ENCODE results near the gene GAS2L2.

GAS2L2 gene

GRCh38 chr17:35738519-35739133 is 14.4 kb downstream of the GAS2L2 start:
- no peak for DNase-seq
- H3K27ac ChIP-seq = no peak overlapping the region
- in situ Hi-C loops (cut with HindIII; ENCODE audit: low pct_ligation_motif_present, low sequenced_read_pairs) = no loop called here
- no peaks in the 10 kb centered on the region for H3K36me3 ChIP-seq (replicated peaks)
- no peak for TF ChIP-seq CTCF (IDR thresholded peaks at IDR 0.05; ENCODE audit: low read depth, low read length, missing control alignments)
- no peak overlapping the region for H3K4me3 ChIP-seq (ENCODE audit: low read depth, low read length)
- peaks cover 17% of the 10 kb centered on the region for H3K27me3 ChIP-seq (replicated peaks)

GRCh38 chr17:35736236-35736635 is 16.8 kb downstream of the GAS2L2 start:
- no peak for DNase-seq
- TF ChIP-seq CTCF (IDR thresholded peaks at IDR 0.05; ENCODE audit: low read depth, low read length, missing control alignments) = no peak
- H3K4me3 ChIP-seq (ENCODE audit: low read depth, low read length) = no peak overlapping the region
- H3K27me3 ChIP-seq (replicated peaks) = peaks cover 13% of the 10 kb centered on the region
- no peak overlapping the region for H3K27ac ChIP-seq
- in situ Hi-C loops (cut with HindIII; ENCODE audit: low pct_ligation_motif_present, low sequenced_read_pairs) = no loop called here
- H3K36me3 ChIP-seq (replicated peaks) = no peaks in the 10 kb centered on the region

GRCh38 chr17:35735036-35735805 is 17.8 kb downstream of the GAS2L2 start:
- H3K36me3 ChIP-seq (replicated peaks) = no peaks in the 10 kb centered on the region
- H3K27me3 ChIP-seq (replicated peaks) = peaks cover 4% of the 10 kb centered on the region
- DNase-seq = no peak
- no peak overlapping the region for H3K4me3 ChIP-seq (ENCODE audit: low read depth, low read length)
- no peak for TF ChIP-seq CTCF (IDR thresholded peaks at IDR 0.05; ENCODE audit: low read depth, low read length, missing control alignments)
- in situ Hi-C loops (cut with HindIII; ENCODE audit: low pct_ligation_motif_present, low sequenced_read_pairs) = no loop called here
- no peak overlapping the region for H3K27ac ChIP-seq

- TF ChIP-seq CTCF (IDR thresholded peaks at IDR 0.05; ENCODE audit: low read depth, low read length, missing control alignments) = no peak
- Histone ChIP-seq H3K27me3 (replicated peaks) (no peaks in the 10 kb centered on the region), H3K36me3 (replicated peaks) (no peaks in the 10 kb centered on the region), H3K27ac (no peak overlapping the region), H3K4me3 (ENCODE audit: low read depth, low read length) (no peak overlapping the region)
- in situ Hi-C loops (cut with HindIII; ENCODE audit: low pct_ligation_motif_present, low sequenced_read_pairs) = no loop called here
- no peak for DNase-seq
Observed at GRCh38 chr17:35734396-35734795, 18.6 kb downstream of the GAS2L2 start.

- DNase-seq = no peak
- no peak overlapping the region for H3K4me3 ChIP-seq (ENCODE audit: low read depth, low read length)
- H3K27ac ChIP-seq = no peak overlapping the region
- H3K27me3 ChIP-seq (replicated peaks) = no peaks in the 10 kb centered on the region
- no peaks in the 10 kb centered on the region for H3K36me3 ChIP-seq (replicated peaks)
- in situ Hi-C loops (cut with HindIII; ENCODE audit: low pct_ligation_motif_present, low sequenced_read_pairs) = no loop called here
- no peak for TF ChIP-seq CTCF (IDR thresholded peaks at IDR 0.05; ENCODE audit: low read depth, low read length, missing control alignments)
Observed at GRCh38 chr17:35733366-35733765, 19.7 kb downstream of the GAS2L2 start.

Data from brain microvascular endothelial cell (primary cell).